ENCODE results near the gene XXYLT1. TPM values are rescaled to one million over a fixed set of nuclear protein-coding genes. Genes with fewer than 3 reads are reported as not detected.
"Not testable (repeated sequence)": the region's sequence is repeated elsewhere in the genome, so short reads cannot be mapped to it uniquely, and the experiment has no call there.

XXYLT1 gene
- total RNA-seq, 1 donor from 2014 or later: 41.1 TPM

GRCh38 chr3:195236801-195237570, 34.0 kb downstream of the XXYLT1 start:
- Mint-ChIP-seq H3K9me3 (peaks cover 2% of the 10 kb centered on the region), H3K4me3 (no peak overlapping the region), H3K27ac (ENCODE audit: unreplicated experiment) (no peak overlapping the region), H3K4me1 (peaks cover 19% of the 10 kb centered on the region), H3K27me3 (ENCODE audit: low read depth) (no peaks in the 10 kb centered on the region), H3K36me3 (ENCODE audit: low read depth) (peaks cover 22% of the 10 kb centered on the region)
- TF ChIP-seq CTCF (conservative IDR thresholded peaks at IDR 0.05): no peak
- DNase-seq (ENCODE audit: low read depth, low spot score): no peak

GRCh38 chr3:195236076-195236798, 34.7 kb downstream of the XXYLT1 start:
- peaks cover 2% of the 10 kb centered on the region for H3K9me3 Mint-ChIP-seq
- no peaks in the 10 kb centered on the region for H3K27me3 Mint-ChIP-seq (ENCODE audit: low read depth)
- TF ChIP-seq CTCF (conservative IDR thresholded peaks at IDR 0.05): no peak
- H3K4me1 Mint-ChIP-seq: peaks cover 11% of the 10 kb centered on the region
- no peak overlapping the region for H3K4me3 Mint-ChIP-seq
- no peak for DNase-seq (ENCODE audit: low read depth, low spot score)
- peaks cover 24% of the 10 kb centered on the region for H3K36me3 Mint-ChIP-seq (ENCODE audit: low read depth)
- H3K27ac Mint-ChIP-seq (ENCODE audit: unreplicated experiment): no peak overlapping the region

- Mint-ChIP-seq H3K27me3 (ENCODE audit: low read depth) (no peaks in the 10 kb centered on the region), H3K27ac (ENCODE audit: unreplicated experiment) (no peak overlapping the region), H3K9me3 (peaks cover 5% of the 10 kb centered on the region), H3K4me1 (peaks cover 5% of the 10 kb centered on the region), H3K4me3 (no peak overlapping the region), H3K36me3 (ENCODE audit: low read depth) (peaks cover 24% of the 10 kb centered on the region)
- no peak for TF ChIP-seq CTCF (conservative IDR thresholded peaks at IDR 0.05)
- DNase-seq (ENCODE audit: low read depth, low spot score): no peak
Observed at GRCh38 chr3:195230244-195230643, 40.7 kb downstream of the XXYLT1 start.

GRCh38 chr3:195228886-195229285, 42.1 kb downstream of the XXYLT1 start:
- H3K27ac Mint-ChIP-seq (ENCODE audit: unreplicated experiment); H3K4me1 Mint-ChIP-seq; H3K9me3 Mint-ChIP-seq; DNase-seq (ENCODE audit: low read depth, low spot score); H3K4me3 Mint-ChIP-seq; H3K27me3 Mint-ChIP-seq (ENCODE audit: low read depth): not testable (repeated sequence)
- peaks cover 18% of the 10 kb centered on the region for H3K36me3 Mint-ChIP-seq (ENCODE audit: low read depth)

- no peak for TF ChIP-seq CTCF (conservative IDR thresholded peaks at IDR 0.05)
- DNase-seq (ENCODE audit: low read depth, low spot score): no peak
- Mint-ChIP-seq H3K9me3 (peaks cover 3% of the 10 kb centered on the region), H3K4me3 (no peak overlapping the region), H3K36me3 (ENCODE audit: low read depth) (peaks cover 17% of the 10 kb centered on the region), H3K27me3 (ENCODE audit: low read depth) (no peaks in the 10 kb centered on the region), H3K4me1 (peaks cover 5% of the 10 kb centered on the region), H3K27ac (ENCODE audit: unreplicated experiment) (no peak overlapping the region)
Observed at GRCh38 chr3:195227871-195228270, 43.1 kb downstream of the XXYLT1 start.

GRCh38 chr3:195226900-195227447, 44.0 kb downstream of the XXYLT1 start:
- peaks cover 14% of the 10 kb centered on the region for H3K36me3 Mint-ChIP-seq (ENCODE audit: low read depth)
- H3K27ac Mint-ChIP-seq (ENCODE audit: unreplicated experiment): no peak overlapping the region
- no peak for DNase-seq (ENCODE audit: low read depth, low spot score)
- peaks cover 3% of the 10 kb centered on the region for H3K9me3 Mint-ChIP-seq
- TF ChIP-seq CTCF (conservative IDR thresholded peaks at IDR 0.05): peak; percentile 28
- no peaks in the 10 kb centered on the region for H3K27me3 Mint-ChIP-seq (ENCODE audit: low read depth)
- no peak overlapping the region for H3K4me3 Mint-ChIP-seq
- peaks cover 5% of the 10 kb centered on the region for H3K4me1 Mint-ChIP-seq
